NCI-H146 treated with DMSO at 0.1 percent for 48 hours (cell line): ENCODE measurements around the gene MYO1C.
"Not testable (repeated sequence)": the region's sequence is repeated elsewhere in the genome, so short reads cannot be mapped to it uniquely, and the experiment has no call there.

Source experiments
- DNase-seq: peaks from one replicate; lab custom pipeline; 2025; ENCODE audit not compliant: unreplicated experiment; lab: John Stamatoyannopoulos, UW

The MYO1C gene

GRCh38 chr17:1467898-1468492, 24.5 kb downstream of the MYO1C start:
- DNase-seq: no peak

GRCh38 chr17:1467258-1467657, 25.2 kb downstream of the MYO1C start:
- no peak for DNase-seq

GRCh38 chr17:1464186-1464585, 28.3 kb downstream of the MYO1C start:
- no peak for DNase-seq

GRCh38 chr17:1462164-1463112, 30.0 kb downstream of the MYO1C start:
- DNase-seq: no peak

- no peak for DNase-seq
Observed at GRCh38 chr17:1461198-1461944, 31.1 kb downstream of the MYO1C start.

- no peak for DNase-seq
Observed at GRCh38 chr17:1460233-1460632, 32.3 kb downstream of the MYO1C start.

- DNase-seq: peak; percentile 78
Observed at GRCh38 chr17:1455797-1456599, 36.5 kb downstream of the MYO1C start, which contains the start of gene CRK. TSS of gene CRK (minus strand) at chr17:1456232. CDS start at chr17:1456117, 115 bp downstream.

GRCh38 chr17:1455291-1455796, 37.1 kb downstream of the MYO1C start:
- DNase-seq: no peak

- no peak for DNase-seq
Observed at GRCh38 chr17:1454541-1454940, 37.9 kb downstream of the MYO1C start.

- not testable (repeated sequence) for DNase-seq
Observed at GRCh38 chr17:1453694-1454093, 38.8 kb downstream of the MYO1C start.

- no peak for DNase-seq
Observed at GRCh38 chr17:1452836-1453235, 39.6 kb downstream of the MYO1C start.

- DNase-seq: not testable (repeated sequence)
Observed at GRCh38 chr17:1450261-1450660, 42.2 kb downstream of the MYO1C start.

GRCh38 chr17:1449412-1449967, 43.0 kb downstream of the MYO1C start:
- DNase-seq: no peak

GRCh38 chr17:1447052-1447451, 45.4 kb downstream of the MYO1C start:
- no peak for DNase-seq

GRCh38 chr17:1446201-1446600, 46.3 kb downstream of the MYO1C start:
- no peak for DNase-seq

GRCh38 chr17:1445695-1446094, 46.8 kb downstream of the MYO1C start:
- DNase-seq: not testable (repeated sequence)

- not testable (repeated sequence) for DNase-seq
Observed at GRCh38 chr17:1442721-1443120, 49.8 kb downstream of the MYO1C start.

- no peak for DNase-seq
Observed at GRCh38 chr17:1442187-1442586, 50.3 kb downstream of the MYO1C start.

GRCh38 chr17:1440921-1441320, 51.6 kb downstream of the MYO1C start:
- DNase-seq: no peak

GRCh38 chr17:1438593-1439083, 53.8 kb downstream of the MYO1C start:
- DNase-seq: no peak
